ENCODE data around the gene PRKN.

PRKN gene

DNA sequence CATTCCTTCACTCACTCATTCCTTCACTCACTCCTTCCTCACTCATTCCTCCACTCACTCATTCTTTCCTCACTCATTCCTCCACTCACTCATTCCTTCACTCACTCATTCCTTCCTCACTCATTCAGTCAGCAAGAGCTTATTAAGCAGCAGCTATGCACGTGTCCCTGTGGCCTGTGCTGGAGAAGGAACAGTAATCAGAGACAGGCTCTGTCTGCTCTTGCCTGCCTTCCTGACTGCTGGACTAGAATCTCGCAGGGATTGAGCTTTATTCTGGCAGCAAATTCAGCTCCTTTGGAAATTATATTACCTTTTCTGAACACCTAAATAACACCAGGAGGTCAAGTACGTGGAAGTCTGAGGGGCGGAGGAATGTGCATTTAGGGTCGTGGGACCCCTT lies 1314.8 kb downstream of the PRKN start:
- in situ Hi-C loops (cut with MboI; ENCODE audit: low pct_unique_long_range_greater_than_20kb, low sequenced_read_pairs, unreplicated experiment): no loop called here
- DNase-seq (ENCODE audit: low spot score): no peak
- TF ChIP-seq, protein P1, sequence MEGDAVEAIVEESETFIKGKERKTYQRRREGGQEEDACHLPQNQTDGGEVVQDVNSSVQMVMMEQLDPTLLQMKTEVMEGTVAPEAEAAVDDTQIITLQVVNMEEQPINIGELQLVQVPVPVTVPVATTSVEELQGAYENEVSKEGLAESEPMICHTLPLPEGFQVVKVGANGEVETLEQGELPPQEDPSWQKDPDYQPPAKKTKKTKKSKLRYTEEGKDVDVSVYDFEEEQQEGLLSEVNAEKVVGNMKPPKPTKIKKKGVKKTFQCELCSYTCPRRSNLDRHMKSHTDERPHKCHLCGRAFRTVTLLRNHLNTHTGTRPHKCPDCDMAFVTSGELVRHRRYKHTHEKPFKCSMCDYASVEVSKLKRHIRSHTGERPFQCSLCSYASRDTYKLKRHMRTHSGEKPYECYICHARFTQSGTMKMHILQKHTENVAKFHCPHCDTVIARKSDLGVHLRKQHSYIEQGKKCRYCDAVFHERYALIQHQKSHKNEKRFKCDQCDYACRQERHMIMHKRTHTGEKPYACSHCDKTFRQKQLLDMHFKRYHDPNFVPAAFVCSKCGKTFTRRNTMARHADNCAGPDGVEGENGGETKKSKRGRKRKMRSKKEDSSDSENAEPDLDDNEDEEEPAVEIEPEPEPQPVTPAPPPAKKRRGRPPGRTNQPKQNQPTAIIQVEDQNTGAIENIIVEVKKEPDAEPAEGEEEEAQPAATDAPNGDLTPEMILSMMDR (IDR thresholded peaks at IDR 0.05; ENCODE audit: extremely low read depth, insufficient read depth, missing control alignments): no peak

DNA sequence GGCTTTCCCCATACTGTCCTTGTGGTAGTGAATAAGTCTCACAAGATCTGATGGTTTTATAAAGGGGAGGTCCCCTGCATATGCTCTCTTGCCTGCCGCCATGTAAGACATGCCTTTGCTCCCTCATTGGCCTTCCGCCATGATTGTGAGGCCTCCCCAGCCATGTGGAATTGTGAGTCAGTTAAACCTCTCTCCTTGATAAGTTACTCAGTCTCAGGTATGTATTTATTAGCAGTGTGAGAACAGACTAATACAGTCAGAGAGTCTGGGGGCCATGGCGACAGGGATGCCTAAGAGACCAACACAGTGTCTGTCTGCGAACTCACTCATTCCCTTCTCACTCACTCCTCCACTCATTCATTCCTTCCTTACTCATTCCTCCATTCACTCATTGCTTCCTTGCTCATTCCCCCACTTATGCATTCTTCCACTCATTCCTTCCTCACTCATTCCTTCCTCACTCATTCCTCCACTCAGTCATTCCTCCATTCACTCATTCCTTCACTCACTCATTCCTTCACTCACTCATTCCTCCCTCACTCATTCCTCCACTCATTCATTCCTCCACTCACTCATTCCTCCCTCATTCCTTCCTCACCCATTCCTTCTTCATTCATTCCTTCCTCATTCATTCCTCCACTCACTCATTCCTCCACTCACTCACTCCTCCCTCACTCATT lies 1316.2 kb downstream of the PRKN start:
- no peak for DNase-seq (ENCODE audit: low spot score)
- in situ Hi-C loops (cut with MboI; ENCODE audit: low pct_unique_long_range_greater_than_20kb, low sequenced_read_pairs, unreplicated experiment): no loop called here
- TF ChIP-seq, protein P1 (IDR thresholded peaks at IDR 0.05; ENCODE audit: extremely low read depth, insufficient read depth, missing control alignments): no peak

DNA sequence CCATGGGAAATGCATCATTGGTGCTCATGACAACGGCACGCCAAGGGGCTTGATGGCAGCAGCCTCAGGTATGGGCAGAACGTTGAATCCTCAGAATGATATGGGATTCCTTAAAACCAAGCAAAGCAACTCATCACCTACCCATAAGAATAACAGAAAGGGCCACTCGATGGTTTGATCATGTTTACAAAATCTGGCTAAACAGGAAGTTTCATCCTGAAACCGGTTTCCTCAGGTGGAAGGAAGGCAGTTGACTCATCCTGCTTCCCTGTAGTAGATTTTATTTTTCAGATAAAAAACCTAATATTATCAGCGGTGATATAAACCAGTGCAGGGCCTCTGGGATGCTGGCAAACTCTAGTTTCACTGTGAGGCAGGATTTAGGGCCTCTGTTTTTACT lies 1316.8 kb downstream of the PRKN start:
- DNase-seq (ENCODE audit: low spot score): no peak
- in situ Hi-C loops (cut with MboI; ENCODE audit: low pct_unique_long_range_greater_than_20kb, low sequenced_read_pairs, unreplicated experiment): no loop called here
- TF ChIP-seq, protein P1 (IDR thresholded peaks at IDR 0.05; ENCODE audit: extremely low read depth, insufficient read depth, missing control alignments): no peak

DNA sequence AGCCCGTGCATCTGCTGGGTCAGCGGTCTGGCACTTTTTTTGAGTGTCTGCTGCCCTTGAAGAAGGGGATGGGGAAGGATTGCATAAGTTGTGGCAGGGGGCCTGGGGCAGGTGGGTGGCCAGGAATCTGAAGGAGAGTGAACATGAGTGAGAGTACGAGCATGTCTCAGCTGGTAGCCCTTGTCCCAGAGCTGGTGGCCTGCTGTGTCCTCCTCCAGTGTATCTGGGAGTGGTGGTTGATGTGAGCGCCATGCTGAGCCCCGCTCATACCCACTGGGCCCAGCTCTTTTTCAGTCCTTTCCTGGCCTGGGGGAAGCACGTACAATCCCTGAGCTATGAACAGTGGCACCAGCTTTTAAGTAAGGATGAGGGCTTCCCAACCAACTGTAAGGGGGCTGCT lies 1317.5 kb downstream of the PRKN start:
- TF ChIP-seq, protein P1 (IDR thresholded peaks at IDR 0.05; ENCODE audit: extremely low read depth, insufficient read depth, missing control alignments): no peak
- in situ Hi-C loops (cut with MboI; ENCODE audit: low pct_unique_long_range_greater_than_20kb, low sequenced_read_pairs, unreplicated experiment): no loop called here
- no peak for DNase-seq (ENCODE audit: low spot score)

DNA sequence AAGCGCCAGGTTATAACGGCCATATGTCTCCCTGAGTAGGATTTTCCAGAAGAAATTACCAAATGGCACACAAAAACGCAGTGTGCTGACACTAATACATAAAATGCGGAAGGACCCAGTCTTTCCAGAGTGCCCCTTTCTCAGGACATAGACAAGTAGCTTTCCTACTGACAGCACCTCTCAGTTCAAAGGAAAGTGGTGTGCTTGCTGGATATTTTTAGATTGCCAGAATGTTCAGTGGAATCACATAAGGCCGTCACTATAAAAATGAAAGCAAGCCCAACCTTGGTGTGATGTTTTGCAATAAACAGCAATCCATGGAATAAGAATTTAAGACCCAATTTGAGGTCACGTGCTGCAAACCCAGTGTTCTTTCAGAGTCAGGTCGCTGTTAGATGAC lies 1318.2 kb downstream of the PRKN start:
- in situ Hi-C loops (cut with MboI; ENCODE audit: low pct_unique_long_range_greater_than_20kb, low sequenced_read_pairs, unreplicated experiment): no loop called here
- TF ChIP-seq, protein P1 (IDR thresholded peaks at IDR 0.05; ENCODE audit: extremely low read depth, insufficient read depth, missing control alignments): no peak
- DNase-seq (ENCODE audit: low spot score): no peak

DNA sequence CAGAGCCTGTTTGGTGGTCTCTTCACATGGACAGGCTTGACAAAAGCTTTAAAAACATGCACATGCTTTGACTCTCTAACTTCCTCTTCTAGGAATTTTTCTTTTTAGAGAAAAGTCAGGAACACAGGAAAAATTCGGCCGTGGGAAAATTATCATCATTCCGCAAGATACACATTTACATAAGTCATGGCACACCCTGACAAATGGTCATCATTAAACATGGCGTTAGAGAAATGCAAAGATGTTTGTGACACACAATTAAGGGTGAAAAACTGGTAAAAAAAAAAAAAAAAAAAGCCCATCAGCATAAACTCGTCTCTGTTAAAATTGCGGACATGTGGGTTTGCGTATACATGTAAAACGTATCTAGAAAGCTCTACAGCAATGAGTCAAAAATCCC lies 1319.5 kb downstream of the PRKN start:
- no peak for DNase-seq (ENCODE audit: low spot score)
- in situ Hi-C loops (cut with MboI; ENCODE audit: low pct_unique_long_range_greater_than_20kb, low sequenced_read_pairs, unreplicated experiment): no loop called here
- TF ChIP-seq, protein P1 (IDR thresholded peaks at IDR 0.05; ENCODE audit: extremely low read depth, insufficient read depth, missing control alignments): no peak
